ENCODE results near the gene CNTNAP2.

CNTNAP2 gene

GRCh38 chr7:148014001-148014400, 1897.4 kb downstream of the CNTNAP2 start:
- H3K36me3 ChIP-seq = no peaks in the 10 kb centered on the region
- H3K4me3 ChIP-seq (ENCODE audit: low read depth, low read length) = no peak overlapping the region
- H3K9me3 ChIP-seq = no peaks in the 10 kb centered on the region
- no peak for DNase-seq
- no peaks in the 10 kb centered on the region for H3K4me1 ChIP-seq
- TF ChIP-seq, protein P1, sequence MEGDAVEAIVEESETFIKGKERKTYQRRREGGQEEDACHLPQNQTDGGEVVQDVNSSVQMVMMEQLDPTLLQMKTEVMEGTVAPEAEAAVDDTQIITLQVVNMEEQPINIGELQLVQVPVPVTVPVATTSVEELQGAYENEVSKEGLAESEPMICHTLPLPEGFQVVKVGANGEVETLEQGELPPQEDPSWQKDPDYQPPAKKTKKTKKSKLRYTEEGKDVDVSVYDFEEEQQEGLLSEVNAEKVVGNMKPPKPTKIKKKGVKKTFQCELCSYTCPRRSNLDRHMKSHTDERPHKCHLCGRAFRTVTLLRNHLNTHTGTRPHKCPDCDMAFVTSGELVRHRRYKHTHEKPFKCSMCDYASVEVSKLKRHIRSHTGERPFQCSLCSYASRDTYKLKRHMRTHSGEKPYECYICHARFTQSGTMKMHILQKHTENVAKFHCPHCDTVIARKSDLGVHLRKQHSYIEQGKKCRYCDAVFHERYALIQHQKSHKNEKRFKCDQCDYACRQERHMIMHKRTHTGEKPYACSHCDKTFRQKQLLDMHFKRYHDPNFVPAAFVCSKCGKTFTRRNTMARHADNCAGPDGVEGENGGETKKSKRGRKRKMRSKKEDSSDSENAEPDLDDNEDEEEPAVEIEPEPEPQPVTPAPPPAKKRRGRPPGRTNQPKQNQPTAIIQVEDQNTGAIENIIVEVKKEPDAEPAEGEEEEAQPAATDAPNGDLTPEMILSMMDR (IDR thresholded peaks at IDR 0.05; ENCODE audit: low read depth, low read length) = no peak
- H3K27me3 ChIP-seq = no peaks in the 10 kb centered on the region; the same call in 1 of the 2 replicates

GRCh38 chr7:148014541-148014940, 1897.9 kb downstream of the CNTNAP2 start:
- TF ChIP-seq, protein P1 (IDR thresholded peaks at IDR 0.05; ENCODE audit: low read depth, low read length) = no peak
- Histone ChIP-seq H3K4me1 (no peaks in the 10 kb centered on the region), H3K36me3 (no peaks in the 10 kb centered on the region), H3K9me3 (no peaks in the 10 kb centered on the region), H3K4me3 (ENCODE audit: low read depth, low read length) (no peak overlapping the region), H3K27me3 (no peaks in the 10 kb centered on the region; the same call in 1 of the 2 replicates)
- DNase-seq = no peak

DNA sequence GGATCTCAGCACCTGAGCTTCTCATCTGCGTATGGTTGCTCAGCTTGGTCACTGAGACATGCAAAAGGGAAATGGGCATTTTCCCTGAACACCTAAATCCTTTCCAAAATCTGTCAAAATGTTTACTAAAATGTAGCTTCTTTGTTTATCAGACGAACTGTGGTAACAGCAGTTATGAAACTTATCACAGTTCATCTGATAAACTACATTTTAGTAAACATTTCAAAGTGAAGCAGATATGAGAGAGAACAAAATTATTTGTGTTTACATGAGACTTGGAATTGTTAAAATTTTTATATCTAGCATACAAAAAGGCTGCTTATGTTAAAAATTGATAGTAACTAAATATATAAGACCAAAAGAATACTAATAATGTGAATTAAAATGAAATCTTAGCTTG, 1900.5 kb downstream of the CNTNAP2 start:
- no peak overlapping the region for H3K4me3 ChIP-seq (ENCODE audit: low read depth, low read length)
- no peaks in the 10 kb centered on the region for H3K4me1 ChIP-seq
- no peaks in the 10 kb centered on the region for H3K36me3 ChIP-seq
- DNase-seq = no peak
- TF ChIP-seq, protein P1 (IDR thresholded peaks at IDR 0.05; ENCODE audit: low read depth, low read length) = no peak
- H3K9me3 ChIP-seq = no peaks in the 10 kb centered on the region
- H3K27me3 ChIP-seq = no peaks in the 10 kb centered on the region; the same call in 1 of the 2 replicates

DNA sequence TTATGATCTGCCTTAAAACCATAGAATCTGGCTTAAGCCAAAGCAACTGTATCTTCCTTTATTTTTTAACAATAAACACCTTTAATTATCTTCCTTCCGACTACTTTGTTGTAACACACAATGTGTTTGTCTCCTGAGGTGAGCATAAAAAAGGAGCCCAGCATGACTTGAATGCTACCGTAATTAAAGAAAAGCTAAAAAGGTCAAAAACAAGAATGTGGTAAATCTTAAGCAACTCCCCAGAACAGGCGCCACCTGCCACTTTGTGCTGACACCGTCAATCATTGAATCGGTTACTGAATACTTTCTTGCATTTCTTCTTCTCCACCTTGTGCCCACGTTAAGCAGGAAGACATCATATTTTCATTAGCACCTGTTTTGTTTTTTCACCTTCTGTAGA, 1904.1 kb downstream of the CNTNAP2 start:
- no peak for DNase-seq
- Histone ChIP-seq H3K36me3 (no peaks in the 10 kb centered on the region), H3K4me1 (no peaks in the 10 kb centered on the region), H3K27me3 (no peaks in the 10 kb centered on the region; the same call in 1 of the 2 replicates), H3K4me3 (ENCODE audit: low read depth, low read length) (no peak overlapping the region), H3K9me3 (no peaks in the 10 kb centered on the region)
- TF ChIP-seq, protein P1 (IDR thresholded peaks at IDR 0.05; ENCODE audit: low read depth, low read length) = no peak

GRCh38 chr7:148021507-148022045, 1905.0 kb downstream of the CNTNAP2 start:
- no peaks in the 10 kb centered on the region; the same call in 1 of the 2 replicates for H3K27me3 ChIP-seq
- no peaks in the 10 kb centered on the region for H3K4me1 ChIP-seq
- no peaks in the 10 kb centered on the region for H3K9me3 ChIP-seq
- H3K36me3 ChIP-seq = no peaks in the 10 kb centered on the region
- no peak for DNase-seq
- TF ChIP-seq, protein P1 (IDR thresholded peaks at IDR 0.05; ENCODE audit: low read depth, low read length) = no peak
- H3K4me3 ChIP-seq (ENCODE audit: low read depth, low read length) = no peak overlapping the region

GRCh38 chr7:148022832-148023231, 1906.2 kb downstream of the CNTNAP2 start:
- Histone ChIP-seq H3K4me1 (no peaks in the 10 kb centered on the region), H3K27me3 (no peaks in the 10 kb centered on the region), H3K36me3 (no peaks in the 10 kb centered on the region), H3K4me3 (ENCODE audit: low read depth, low read length) (no peak overlapping the region), H3K9me3 (no peaks in the 10 kb centered on the region)
- no peak for DNase-seq
- TF ChIP-seq, protein P1 (IDR thresholded peaks at IDR 0.05; ENCODE audit: low read depth, low read length) = no peak
